K562 (cell line): ENCODE results near the gene KCP. TPM values are rescaled to one million over a fixed set of nuclear protein-coding genes. Genes with fewer than 3 reads are reported as not detected.

Experiments used
- ETV1 ChIP-seq: fragments of 450-650 bp; conservative IDR thresholded peaks from 2 replicates; pipeline ENCODE4 v1.6.1; 2016; ENCODE audit warnings: missing genetic modification characterization, control low read depth, low read depth, missing compliant biosample characterization
- GTF2B ChIP-seq: IDR thresholded peaks from 2 replicates; pipeline ENCODE4 v1.6.1; 2011; ENCODE audit not compliant: insufficient read length; ENCODE audit errors: extremely low read depth
- HINFP ChIP-seq: fragments of 450-650 bp; conservative IDR thresholded peaks from 2 replicates; pipeline ENCODE4 v1.6.1; 2016; ENCODE audit warnings: missing genetic modification characterization, low read depth, mild to moderate bottlenecking, control low read depth, missing compliant biosample characterization
- TGIF2 ChIP-seq: sonication (generic); formaldehyde crosslinking; IDR thresholded peaks from 2 replicates; pipeline ENCODE4 v1.8.1; 2022; ENCODE audit warnings: mild to moderate bottlenecking, missing genetic modification reagents, moderate library complexity
- ZBTB17 ChIP-seq: fragments of 450-650 bp; formaldehyde crosslinking; IDR thresholded peaks from 2 replicates; pipeline ENCODE4 v1.4.0; 2020; ENCODE audit warnings: mild to moderate bottlenecking
- ZC3H4 ChIP-seq: sonication (generic); formaldehyde crosslinking; IDR thresholded peaks from 2 replicates; pipeline ENCODE4 v1.9.0; 2021; ENCODE audit warnings: missing genetic modification reagents, borderline replicate concordance
- ZNF76 ChIP-seq: fragments of 250-450 bp; sonication (Bioruptor Pico); IDR thresholded peaks from 2 replicates; pipeline ENCODE4 v1.4.0; 2020; ENCODE audit warnings: mild to moderate bottlenecking, moderate library complexity, borderline replicate concordance
- polyA plus RNA-seq, 8 experiments: library from polyadenylated mRNA; depleted of rRNA in 4 of 8; stranded (reverse) in 5 of 8; unstranded in 3 of 8; fragments of >200 nt; fragmentation: Nextera tagmentation in 2 of 8; fragmentation: Illumina TruSeq in 1 of 8; extraction: Ambion mirVana in 2 of 8; extraction: Trizol in 1 of 8; gene quantifications; 2 replicates each; pipeline versions ENCODE4 v1.2.1 to v1.2.3, GENCODE V29; 2011 to 2014; ENCODE audit warnings: inconsistent platforms in 1 of 8, missing spikeins in 1 of 8
- total RNA-seq, 7 experiments: library from RNA; depleted of rRNA in 6 of 7; stranded (reverse); fragments of >200 nt in 6 of 7; fragmentation: Illumina TruSeq in 2 of 7; extraction: Trizol in 2 of 7; gene quantifications; 2 replicates each; pipeline versions ENCODE4 v1.2.1 to v1.2.3, GENCODE V29; 2011 to 2021; ENCODE audit warnings: low replicate concordance in 1 of 7
- TF ChIP-seq, protein P1 (sequence below), 2 experiments: fragments of 450-650 bp in 1 of 2; sonication (generic) in 1 of 2; formaldehyde crosslinking in 1 of 2; IDR thresholded peaks in 1 of 2; conservative IDR thresholded peaks in 1 of 2; 2 replicates each; pipeline versions ENCODE4 v1.6.1 to v1.8.1; 2016 to 2023; ENCODE audit warnings: mild to moderate bottlenecking in 2 of 2, moderate library complexity in 2 of 2, inconsistent platforms in 1 of 2, missing genetic modification reagents in 1 of 2
- TF ChIP-seq, protein P2 (sequence below): sonication (generic); formaldehyde crosslinking; IDR thresholded peaks from 2 replicates; pipeline ENCODE4 v1.8.0; 2022; ENCODE audit warnings: missing genetic modification reagents, mild to moderate bottlenecking, borderline replicate concordance
- TF ChIP-seq, protein P3 (sequence below): sonication (generic); formaldehyde crosslinking; IDR thresholded peaks from 2 replicates; pipeline ENCODE4 v1.9.0; 2022; ENCODE audit warnings: mild to moderate bottlenecking, missing genetic modification reagents
- TF ChIP-seq, protein P4 (sequence below): fragments of 450-650 bp; IDR thresholded peaks from 2 replicates; pipeline ENCODE4 v1.6.1; 2018; ENCODE audit not compliant: partially characterized antibody

KCP gene
- total and polyA plus RNA-seq, 9 of the 15 experiments (the other 6 are each of a cell fraction or from before 2014, with no cell fraction given), result 0.06 to 0.17 (median 0.12) TPM; not detected in 3

DNA sequence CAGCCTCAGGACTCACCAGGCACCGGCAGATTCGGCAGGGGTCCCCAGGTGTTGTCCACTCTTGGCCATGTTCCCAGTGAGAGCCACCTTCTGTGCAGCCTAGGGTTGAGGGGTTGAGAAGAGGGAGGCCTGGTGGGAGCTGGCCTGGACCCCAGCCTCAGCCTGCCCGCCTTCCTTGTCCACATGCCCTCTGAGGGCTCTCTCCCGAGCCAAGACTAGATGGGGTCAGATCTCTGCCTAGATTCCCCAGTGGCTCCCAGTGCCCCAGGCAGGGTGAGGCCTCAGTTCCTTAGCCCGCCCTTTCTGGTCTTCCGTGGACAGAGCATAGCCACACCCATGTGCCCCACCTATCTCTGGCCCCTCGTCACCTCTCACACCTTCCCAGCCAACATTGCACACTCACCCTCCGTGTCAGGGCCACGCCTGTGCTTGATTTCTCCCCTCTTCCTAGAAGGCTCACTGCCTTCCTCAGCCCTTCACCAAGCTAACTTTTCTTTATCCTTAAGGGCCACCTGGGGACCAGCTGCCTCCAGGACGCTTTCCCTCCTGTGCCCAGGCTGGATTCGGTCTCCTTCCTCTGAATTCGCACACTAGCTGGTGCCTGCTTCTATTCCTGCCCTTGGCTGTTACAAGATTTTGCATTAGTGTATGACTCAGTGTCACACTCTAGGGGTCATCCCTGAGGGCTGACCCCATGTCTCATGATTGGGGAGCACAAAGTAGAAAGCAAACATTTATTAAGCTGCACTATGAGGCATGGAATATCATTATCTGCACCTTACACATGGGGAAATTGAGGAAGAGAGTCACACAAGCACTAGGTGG is 7.5 kb downstream of the KCP start (continued):
- TF ChIP-seq ETV1 (tag) (no peak), TGIF2 (CRISPR knock-in tag) (no peak), HINFP (no peak), ZC3H4 (CRISPR knock-in tag) (no peak), ZNF76 (no peak), ZBTB17 (CRISPR knock-in tag) (no peak), GTF2B (no peak)
- TF ChIP-seq, protein P1, sequence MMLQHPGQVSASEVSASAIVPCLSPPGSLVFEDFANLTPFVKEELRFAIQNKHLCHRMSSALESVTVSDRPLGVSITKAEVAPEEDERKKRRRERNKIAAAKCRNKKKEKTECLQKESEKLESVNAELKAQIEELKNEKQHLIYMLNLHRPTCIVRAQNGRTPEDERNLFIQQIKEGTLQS (IDR thresholded peaks at IDR 0.05), result peak; percentile 92
- TF ChIP-seq, protein P1 (CRISPR knock-in tag; conservative IDR thresholded peaks at IDR 0.05), result no peak
- TF ChIP-seq, protein P2, sequence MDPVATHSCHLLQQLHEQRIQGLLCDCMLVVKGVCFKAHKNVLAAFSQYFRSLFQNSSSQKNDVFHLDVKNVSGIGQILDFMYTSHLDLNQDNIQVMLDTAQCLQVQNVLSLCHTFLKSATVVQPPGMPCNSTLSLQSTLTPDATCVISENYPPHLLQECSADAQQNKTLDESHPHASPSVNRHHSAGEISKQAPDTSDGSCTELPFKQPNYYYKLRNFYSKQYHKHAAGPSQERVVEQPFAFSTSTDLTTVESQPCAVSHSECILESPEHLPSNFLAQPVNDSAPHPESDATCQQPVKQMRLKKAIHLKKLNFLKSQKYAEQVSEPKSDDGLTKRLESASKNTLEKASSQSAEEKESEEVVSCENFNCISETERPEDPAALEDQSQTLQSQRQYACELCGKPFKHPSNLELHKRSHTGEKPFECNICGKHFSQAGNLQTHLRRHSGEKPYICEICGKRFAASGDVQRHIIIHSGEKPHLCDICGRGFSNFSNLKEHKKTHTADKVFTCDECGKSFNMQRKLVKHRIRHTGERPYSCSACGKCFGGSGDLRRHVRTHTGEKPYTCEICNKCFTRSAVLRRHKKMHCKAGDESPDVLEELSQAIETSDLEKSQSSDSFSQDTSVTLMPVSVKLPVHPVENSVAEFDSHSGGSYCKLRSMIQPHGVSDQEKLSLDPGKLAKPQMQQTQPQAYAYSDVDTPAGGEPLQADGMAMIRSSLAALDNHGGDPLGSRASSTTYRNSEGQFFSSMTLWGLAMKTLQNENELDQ (CRISPR knock-in tag), result no peak
- TF ChIP-seq, protein P3, sequence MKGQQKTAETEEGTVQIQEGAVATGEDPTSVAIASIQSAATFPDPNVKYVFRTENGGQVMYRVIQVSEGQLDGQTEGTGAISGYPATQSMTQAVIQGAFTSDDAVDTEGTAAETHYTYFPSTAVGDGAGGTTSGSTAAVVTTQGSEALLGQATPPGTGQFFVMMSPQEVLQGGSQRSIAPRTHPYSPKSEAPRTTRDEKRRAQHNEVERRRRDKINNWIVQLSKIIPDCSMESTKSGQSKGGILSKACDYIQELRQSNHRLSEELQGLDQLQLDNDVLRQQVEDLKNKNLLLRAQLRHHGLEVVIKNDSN, result peak; percentile 27; the same call in 1 of the 2 replicates
- TF ChIP-seq, protein P4, sequence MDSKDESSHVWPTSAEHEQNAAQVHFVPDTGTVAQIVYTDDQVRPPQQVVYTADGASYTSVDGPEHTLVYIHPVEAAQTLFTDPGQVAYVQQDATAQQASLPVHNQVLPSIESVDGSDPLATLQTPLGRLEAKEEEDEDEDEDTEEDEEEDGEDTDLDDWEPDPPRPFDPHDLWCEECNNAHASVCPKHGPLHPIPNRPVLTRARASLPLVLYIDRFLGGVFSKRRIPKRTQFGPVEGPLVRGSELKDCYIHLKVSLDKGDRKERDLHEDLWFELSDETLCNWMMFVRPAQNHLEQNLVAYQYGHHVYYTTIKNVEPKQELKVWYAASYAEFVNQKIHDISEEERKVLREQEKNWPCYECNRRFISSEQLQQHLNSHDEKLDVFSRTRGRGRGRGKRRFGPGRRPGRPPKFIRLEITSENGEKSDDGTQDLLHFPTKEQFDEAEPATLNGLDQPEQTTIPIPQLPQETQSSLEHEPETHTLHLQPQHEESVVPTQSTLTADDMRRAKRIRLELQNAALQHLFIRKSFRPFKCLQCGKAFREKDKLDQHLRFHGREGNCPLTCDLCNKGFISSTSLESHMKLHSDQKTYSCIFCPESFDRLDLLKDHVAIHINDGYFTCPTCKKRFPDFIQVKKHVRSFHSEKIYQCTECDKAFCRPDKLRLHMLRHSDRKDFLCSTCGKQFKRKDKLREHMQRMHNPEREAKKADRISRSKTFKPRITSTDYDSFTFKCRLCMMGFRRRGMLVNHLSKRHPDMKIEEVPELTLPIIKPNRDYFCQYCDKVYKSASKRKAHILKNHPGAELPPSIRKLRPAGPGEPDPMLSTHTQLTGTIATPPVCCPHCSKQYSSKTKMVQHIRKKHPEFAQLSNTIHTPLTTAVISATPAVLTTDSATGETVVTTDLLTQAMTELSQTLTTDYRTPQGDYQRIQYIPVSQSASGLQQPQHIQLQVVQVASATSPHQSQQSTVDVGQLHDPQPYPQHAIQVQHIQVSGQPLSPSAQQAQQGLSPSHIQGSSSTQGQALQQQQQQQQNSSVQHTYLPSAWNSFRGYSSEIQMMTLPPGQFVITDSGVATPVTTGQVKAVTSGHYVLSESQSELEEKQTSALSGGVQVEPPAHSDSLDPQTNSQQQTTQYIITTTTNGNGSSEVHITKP, result no peak
